Keratinocyte (primary cell): ENCODE results near the gene NTNG2. TPM values are rescaled to one million over a fixed set of nuclear protein-coding genes. Genes with fewer than 3 reads are reported as not detected.

ENCODE experiments used
- DNase-seq: peaks from one replicate; pipeline ENCODE4 v3.0.0-alpha.2; 2011; ENCODE audit warnings: low read depth, missing footprints, low spot score
- FAIRE-seq: peaks from 2 replicates; lab custom pipeline; 2011; peaks lifted over from hg19 to GRCh38; lab: Jason Lieb, UNC
- H2AFZ ChIP-seq: 2 replicates; pipeline ENCODE4 v1.6.0; 2012; ENCODE audit warnings: low read length, control low read depth, inconsistent platforms; ENCODE audit not compliant: control insufficient read depth
- H3K27ac ChIP-seq: 2 replicates; pipeline ENCODE4 v1.5.1; 2011; ENCODE audit warnings: low read length; ENCODE audit not compliant: control insufficient read depth, insufficient read depth
- H3K27me3 ChIP-seq: 3 replicates; pipeline ENCODE4 v1.6.0; 2011; ENCODE audit warnings: low read length; ENCODE audit not compliant: control insufficient read depth, insufficient read depth; ENCODE audit errors: extremely low read depth
- H3K36me3 ChIP-seq, 2 experiments: 2 replicates in 1 of 2; 3 replicates in 1 of 2; pipeline ENCODE4 v1.5.1; 2011; ENCODE audit warnings: low read length in 2 of 2, mild to moderate bottlenecking in 1 of 2; ENCODE audit not compliant: control insufficient read depth in 2 of 2, insufficient read depth in 2 of 2; ENCODE audit errors: extremely low read depth in 1 of 2
- H3K4me1 ChIP-seq: 3 replicates; pipeline ENCODE4 v1.5.1; 2011; ENCODE audit warnings: low read length; ENCODE audit not compliant: control insufficient read depth, insufficient read depth; ENCODE audit errors: extremely low read depth
- H3K4me2 ChIP-seq: 3 replicates; pipeline ENCODE4 v1.6.0; 2011; ENCODE audit warnings: low read depth, low read length; ENCODE audit not compliant: control insufficient read depth, insufficient read depth; ENCODE audit errors: extremely low read depth
- H3K4me3 ChIP-seq, 3 experiments: fragments of 200-600 bp in 1 of 3; sonication (generic) in 1 of 3; 2 replicates in 2 of 3; 3 replicates in 1 of 3; pipeline ENCODE4 v1.5.1; 2011 to 2016; ENCODE audit warnings: low read length in 3 of 3, mild to moderate bottlenecking in 3 of 3, control low read depth in 2 of 3, inconsistent platforms in 1 of 3, low read depth in 1 of 3, mixed read lengths in 1 of 3, mixed run types in 1 of 3, moderate library complexity in 1 of 3; ENCODE audit not compliant: control insufficient read depth in 2 of 3, insufficient read depth in 2 of 3; ENCODE audit errors: extremely low read depth in 1 of 3
- H3K79me2 ChIP-seq: 2 replicates; pipeline ENCODE4 v1.6.0; 2012; ENCODE audit warnings: low read length; ENCODE audit not compliant: control insufficient read depth, insufficient read depth
- H3K9ac ChIP-seq: 3 replicates; pipeline ENCODE4 v1.6.0; 2011; ENCODE audit warnings: low read length; ENCODE audit not compliant: control insufficient read depth, insufficient read depth; ENCODE audit errors: extremely low read depth
- H3K9me1 ChIP-seq: 3 replicates; pipeline ENCODE4 v1.6.0; 2011; ENCODE audit warnings: low read length; ENCODE audit not compliant: control insufficient read depth, insufficient read depth; ENCODE audit errors: extremely low read depth
- H3K9me3 ChIP-seq: 2 replicates; pipeline ENCODE4 v1.5.1; 2012; ENCODE audit warnings: low read depth, low read length; ENCODE audit not compliant: control insufficient read depth
- H4K20me1 ChIP-seq: 3 replicates; pipeline ENCODE4 v1.6.0; 2011; ENCODE audit warnings: low read length; ENCODE audit not compliant: control insufficient read depth, insufficient read depth; ENCODE audit errors: extremely low read depth
- EZH2 ChIP-seq: IDR thresholded peaks from one replicate; pipeline ENCODE4 v1.6.1; 2012; ENCODE audit warnings: inconsistent platforms, mild to moderate bottlenecking, low read length, moderate library complexity
- dilution Hi-C: fragments of 300-500 bp; cut with MboI; formaldehyde crosslinking; loops from one replicate; pipeline ENCODE4 v1.7.0; 2020; ENCODE audit warnings: low sequenced_read_pairs; ENCODE audit not compliant: extremely low pct_ligation_motif_present
- polyA plus RNA-seq, 5 experiments: library from polyadenylated mRNA; depleted of rRNA in 3 of 5; stranded (reverse) in 3 of 5; stranded (forward) in 1 of 5; unstranded in 1 of 5; fragments of >200 nt; gene quantifications; 1 replicate in 1 of 5; 2 replicates in 3 of 5; 3 replicates in 1 of 5; pipeline versions ENCODE4 v1.2.1 to v1.2.3, GENCODE V29; 2011 to 2012; ENCODE audit warnings: missing spikeins in 2 of 5, low read depth in 1 of 5, low replicate concordance in 1 of 5
- TF ChIP-seq, protein P1 (sequence below), 3 experiments: IDR thresholded peaks in 1 of 3; conservative IDR thresholded peaks in 1 of 3; optimal IDR thresholded peaks in 1 of 3; 2 replicates in 2 of 3; 3 replicates in 1 of 3; pipeline versions ENCODE3 to v1.5.1; 2011; ENCODE audit warnings: low read length in 3 of 3, mild to moderate bottlenecking in 3 of 3, moderate library complexity in 2 of 3, control low read depth in 1 of 3, inconsistent platforms in 1 of 3; ENCODE audit not compliant: insufficient read depth in 2 of 3; ENCODE audit errors: extremely low read depth in 1 of 3

Gene NTNG2
- polyA plus RNA-seq, 1 donor (not counting 4 experiments of a cell fraction or from before 2014, with no cell fraction given) = 0.05 TPM

DNA sequence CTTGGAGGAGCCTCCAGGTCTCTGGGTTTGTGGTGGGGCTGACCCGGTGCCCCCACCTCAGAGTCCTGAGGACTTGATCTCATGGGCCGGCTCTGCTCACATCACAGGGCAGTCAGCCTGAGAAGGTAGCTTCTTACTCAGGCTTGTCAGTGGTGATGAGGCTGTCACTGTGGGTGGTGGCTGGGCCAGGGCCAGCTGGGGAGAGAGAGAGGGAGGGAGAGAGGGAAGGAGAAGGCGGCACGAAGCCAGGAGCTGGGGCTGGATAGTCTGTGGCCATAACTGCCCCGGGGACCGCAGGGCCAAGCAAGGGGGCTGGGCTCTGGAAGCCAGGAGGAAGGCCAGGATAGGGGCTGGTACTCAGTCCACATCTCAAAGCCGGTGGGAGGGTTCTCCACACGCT lies 6.5 kb downstream of the NTNG2 start:
- dilution Hi-C loops = loop anchor here (25.0 kb wide), 1 partner anchor 356 kb away; no protein-coding TSS in a partner anchor
- H3K36me3 ChIP-seq = no peaks in the 10 kb centered on the region
- H3K9ac ChIP-seq = no peak overlapping the region
- no peaks in the 10 kb centered on the region for H3K9me3 ChIP-seq
- H4K20me1 ChIP-seq = peaks cover 14% of the 10 kb centered on the region
- no peaks in the 10 kb centered on the region for H3K79me2 ChIP-seq
- no peaks in the 10 kb centered on the region for H3K9me1 ChIP-seq
- DNase-seq = no peak
- H3K4me3 ChIP-seq = no peak overlapping the region
- no peak for FAIRE-seq
- TF ChIP-seq, protein P1, sequence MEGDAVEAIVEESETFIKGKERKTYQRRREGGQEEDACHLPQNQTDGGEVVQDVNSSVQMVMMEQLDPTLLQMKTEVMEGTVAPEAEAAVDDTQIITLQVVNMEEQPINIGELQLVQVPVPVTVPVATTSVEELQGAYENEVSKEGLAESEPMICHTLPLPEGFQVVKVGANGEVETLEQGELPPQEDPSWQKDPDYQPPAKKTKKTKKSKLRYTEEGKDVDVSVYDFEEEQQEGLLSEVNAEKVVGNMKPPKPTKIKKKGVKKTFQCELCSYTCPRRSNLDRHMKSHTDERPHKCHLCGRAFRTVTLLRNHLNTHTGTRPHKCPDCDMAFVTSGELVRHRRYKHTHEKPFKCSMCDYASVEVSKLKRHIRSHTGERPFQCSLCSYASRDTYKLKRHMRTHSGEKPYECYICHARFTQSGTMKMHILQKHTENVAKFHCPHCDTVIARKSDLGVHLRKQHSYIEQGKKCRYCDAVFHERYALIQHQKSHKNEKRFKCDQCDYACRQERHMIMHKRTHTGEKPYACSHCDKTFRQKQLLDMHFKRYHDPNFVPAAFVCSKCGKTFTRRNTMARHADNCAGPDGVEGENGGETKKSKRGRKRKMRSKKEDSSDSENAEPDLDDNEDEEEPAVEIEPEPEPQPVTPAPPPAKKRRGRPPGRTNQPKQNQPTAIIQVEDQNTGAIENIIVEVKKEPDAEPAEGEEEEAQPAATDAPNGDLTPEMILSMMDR (optimal IDR thresholded peaks at IDR 0.05 in 1 of 3, IDR thresholded peaks at IDR 0.05 in 1 of 3, conservative IDR thresholded peaks at IDR 0.05 in 1 of 3; ENCODE audit: extremely low read depth in 1 of 3, insufficient read depth in 2 of 3, low read length in 3 of 3) = no peak
- no peak for TF ChIP-seq EZH2
- no peak overlapping the region for H3K27ac ChIP-seq
- no peaks in the 10 kb centered on the region for H3K4me1 ChIP-seq
- H3K4me2 ChIP-seq = no peak overlapping the region
- H2AFZ ChIP-seq = no peak overlapping the region
- H3K27me3 ChIP-seq = peaks cover 80% of the 10 kb centered on the region

DNA sequence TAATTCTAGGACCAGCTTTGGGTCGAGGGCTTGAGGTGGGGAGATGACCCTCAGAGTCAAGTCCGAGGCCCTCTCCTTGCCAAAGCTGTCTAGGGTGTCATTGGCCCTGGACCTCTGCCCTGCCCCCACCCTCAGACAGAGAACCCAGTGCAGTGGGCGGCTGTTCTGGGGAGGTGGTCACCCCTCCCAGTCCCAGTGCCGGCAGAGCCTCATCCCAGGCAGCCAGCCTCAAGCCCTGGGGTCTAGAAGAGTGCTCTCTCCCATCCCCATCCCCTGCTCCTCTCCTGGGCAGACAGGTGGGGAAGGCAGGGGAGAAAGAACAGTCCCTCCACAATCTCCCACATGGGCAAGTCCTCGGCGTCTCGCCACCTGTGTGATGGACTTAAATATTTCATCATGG lies 7.0 kb downstream of the NTNG2 start:
- Histone ChIP-seq H3K79me2 (no peaks in the 10 kb centered on the region), H3K4me1 (no peaks in the 10 kb centered on the region), H2AFZ (no peak overlapping the region), H3K9ac (no peak overlapping the region), H3K36me3 (no peaks in the 10 kb centered on the region), H3K27me3 (peaks cover 75% of the 10 kb centered on the region), H3K4me2 (no peak overlapping the region), H3K27ac (no peak overlapping the region), H3K9me3 (no peaks in the 10 kb centered on the region), H3K9me1 (no peaks in the 10 kb centered on the region), H4K20me1 (peaks cover 14% of the 10 kb centered on the region), H3K4me3 (no peak overlapping the region)
- DNase-seq (no peak), FAIRE-seq (no peak)
- TF ChIP-seq, protein P1 (optimal IDR thresholded peaks at IDR 0.05 in 1 of 3, IDR thresholded peaks at IDR 0.05 in 1 of 3, conservative IDR thresholded peaks at IDR 0.05 in 1 of 3; ENCODE audit: extremely low read depth in 1 of 3, insufficient read depth in 2 of 3, low read length in 3 of 3) = no peak
- TF ChIP-seq EZH2 = no peak
- dilution Hi-C loops = loop anchor here (25.0 kb wide), 1 partner anchor 357 kb away; no protein-coding TSS in a partner anchor
